Muscle of leg (tissue), 11 donors: ENCODE measurements around the gene ERICH2. TPM values are rescaled to one million over a fixed set of nuclear protein-coding genes. Genes with fewer than 3 reads are reported as not detected.
A peak's percentile ranks its signal among the peaks of the same experiment; 100 is the strongest.

Source experiments
- DNase-seq: peaks from one replicate; pipeline ENCODE4 v3.0.0; 2013
- H3K27ac ChIP-seq: one replicate; pipeline ENCODE4 v1.5.1; 2013; ENCODE audit warnings: mild to moderate bottlenecking, low read length, control low read depth
- H3K27me3 ChIP-seq: one replicate; pipeline ENCODE4 v1.6.1; 2013; ENCODE audit warnings: low read length; ENCODE audit not compliant: control insufficient read depth, insufficient read depth
- H3K36me3 ChIP-seq: one replicate; pipeline ENCODE4 v1.6.1; 2013; ENCODE audit warnings: low read length; ENCODE audit not compliant: control insufficient read depth, insufficient read depth
- H3K4me1 ChIP-seq: one replicate; pipeline ENCODE4 v1.6.1; 2013; ENCODE audit warnings: low read length; ENCODE audit not compliant: control insufficient read depth, insufficient read depth
- H3K4me3 ChIP-seq: one replicate; pipeline ENCODE4 v1.5.1; 2013; ENCODE audit warnings: low read length, control low read depth
- H3K9me3 ChIP-seq: replicated peaks from 2 replicates; pipeline ENCODE4 v1.6.1; 2013; ENCODE audit warnings: low read depth, low read length; ENCODE audit not compliant: control insufficient read depth
- WGBS: methylation state at CpG from one replicate; pipeline ENCODE4 v1.1.5; 2013; ENCODE audit warnings: missing lambda C conversion rate; ENCODE audit not compliant: insufficient coverage; 5-methylcytosine and 5-hydroxymethylcytosine counted together
- polyA plus RNA-seq, 8 donors: library from polyadenylated mRNA; unstranded; fragments of 120-200 nt; gene quantifications; one replicate each; pipeline versions ENCODE4 v1.2.1 to v1.2.3, GENCODE V29; 2013; ENCODE audit warnings: inconsistent platforms in 1 of 8, low replicate concordance in 1 of 8; ENCODE audit not compliant: insufficient read length in 8 of 8, insufficient read depth in 1 of 8
- total RNA-seq: library from RNA; stranded (reverse); fragments of 120-200 nt; gene quantifications from one replicate; pipeline ENCODE4 v1.2.4, GENCODE V29; 2013

ERICH2 gene
- total and polyA plus RNA-seq, 9 donors: 0.35 to 0.92 (median 0.72) TPM

GRCh38 chr2:170831115-170831514 is 60.9 kb downstream of the ERICH2 start:
- peaks cover 15% of the 10 kb centered on the region for H3K27me3 ChIP-seq

GRCh38 chr2:170836027-170836426 is 65.8 kb downstream of the ERICH2 start:
- H3K27me3 ChIP-seq: no peaks in the 10 kb centered on the region
- WGBS: no CpG with 5 or more reads among the region's 5 CpGs
- no peak overlapping the region for H3K4me3 ChIP-seq

More at GRCh38 chr2:170831115-170831514, 60.9 kb downstream of the ERICH2 start:
- H3K4me3 ChIP-seq: no peak overlapping the region
- H3K27ac ChIP-seq: no peak overlapping the region
- H3K36me3 ChIP-seq: no peaks in the 10 kb centered on the region
- no peaks in the 10 kb centered on the region for H3K9me3 ChIP-seq
- 100% methylated on average over 1 of the region's 4 CpGs for WGBS
- no peak for DNase-seq
- H3K4me1 ChIP-seq: no peaks in the 10 kb centered on the region

GRCh38 chr2:170840717-170841210 is 70.6 kb downstream of the ERICH2 start:
- H3K27me3 ChIP-seq: no peaks in the 10 kb centered on the region
- no peak for DNase-seq
- H3K36me3 ChIP-seq: no peaks in the 10 kb centered on the region
- H3K4me3 ChIP-seq: no peak overlapping the region
- H3K9me3 ChIP-seq: no peaks in the 10 kb centered on the region
- no peaks in the 10 kb centered on the region for H3K4me1 ChIP-seq
- 87% methylated on average over 3 of the region's 4 CpGs for WGBS
- no peak overlapping the region for H3K27ac ChIP-seq

More at GRCh38 chr2:170836027-170836426, 65.8 kb downstream of the ERICH2 start:
- Histone ChIP-seq H3K4me1 (no peaks in the 10 kb centered on the region), H3K36me3 (no peaks in the 10 kb centered on the region), H3K9me3 (no peaks in the 10 kb centered on the region), H3K27ac (no peak overlapping the region)
- DNase-seq: no peak

GRCh38 chr2:170842785-170843184 is 72.6 kb downstream of the ERICH2 start:
- 63% methylated on average over 1 of the region's 2 CpGs for WGBS
- DNase-seq: no peak
- no peaks in the 10 kb centered on the region for H3K4me1 ChIP-seq
- no peak overlapping the region for H3K4me3 ChIP-seq
- no peaks in the 10 kb centered on the region for H3K27me3 ChIP-seq
- no peaks in the 10 kb centered on the region for H3K9me3 ChIP-seq
- no peaks in the 10 kb centered on the region for H3K36me3 ChIP-seq
- H3K27ac ChIP-seq: no peak overlapping the region

- no peak overlapping the region for H3K4me3 ChIP-seq
- no CpG with 5 or more reads among the region's 2 CpGs for WGBS
- H3K36me3 ChIP-seq: no peaks in the 10 kb centered on the region
- no peaks in the 10 kb centered on the region for H3K9me3 ChIP-seq
- H3K27me3 ChIP-seq: no peaks in the 10 kb centered on the region
- H3K4me1 ChIP-seq: no peaks in the 10 kb centered on the region
- no peak overlapping the region for H3K27ac ChIP-seq
- DNase-seq: no peak
Measured at GRCh38 chr2:170843656-170844055, 73.5 kb downstream of the ERICH2 start.

GRCh38 chr2:170845343-170845742 is 75.2 kb downstream of the ERICH2 start:
- no peaks in the 10 kb centered on the region for H3K4me1 ChIP-seq
- no peak overlapping the region for H3K27ac ChIP-seq
- H3K4me3 ChIP-seq: no peak overlapping the region
- 72% methylated on average over 5 of the region's 10 CpGs for WGBS
- no peaks in the 10 kb centered on the region for H3K27me3 ChIP-seq
- DNase-seq: no peak
- H3K36me3 ChIP-seq: no peaks in the 10 kb centered on the region
- H3K9me3 ChIP-seq: no peaks in the 10 kb centered on the region

- Histone ChIP-seq H3K27ac (no peak overlapping the region), H3K27me3 (no peaks in the 10 kb centered on the region), H3K9me3 (no peaks in the 10 kb centered on the region), H3K4me3 (no peak overlapping the region), H3K36me3 (no peaks in the 10 kb centered on the region), H3K4me1 (no peaks in the 10 kb centered on the region)
- DNase-seq: peak; percentile 32
Measured at GRCh38 chr2:170846314-170846713, 76.1 kb downstream of the ERICH2 start.

- H3K27me3 ChIP-seq: no peaks in the 10 kb centered on the region
- no peak overlapping the region for H3K4me3 ChIP-seq
- no peaks in the 10 kb centered on the region for H3K9me3 ChIP-seq
- DNase-seq: no peak
- 43% methylated on average over 1 of the region's 4 CpGs for WGBS
- no peaks in the 10 kb centered on the region for H3K36me3 ChIP-seq
- H3K27ac ChIP-seq: no peak overlapping the region
- no peaks in the 10 kb centered on the region for H3K4me1 ChIP-seq
Measured at GRCh38 chr2:170847716-170848115, 77.5 kb downstream of the ERICH2 start.

Other genes starting within 250 kb of the ERICH2 start
- 5.0 TPM for gene SP5, start 55.0 kb upstream of the ERICH2 start, total RNA-seq
- 1 to 10 TPM; 1.3 to 8.7 (median 3.2) TPM for gene SP5, start 55.0 kb upstream of the ERICH2 start, polyA plus RNA-seq
- gene GAD1, start 46.5 kb downstream of the ERICH2 start, total RNA-seq: 0.35 TPM
- 1 to 10 TPM in 3 of 8 donors, under 1 TPM in 5; 0.28 to 1.5 (median 0.79) TPM for gene GAD1, start 46.5 kb downstream of the ERICH2 start, polyA plus RNA-seq
- 24.6 TPM for gene GORASP2, start 158.9 kb downstream of the ERICH2 start, total RNA-seq
- gene GORASP2, start 158.9 kb downstream of the ERICH2 start, polyA plus RNA-seq: 10 to 100 TPM; 60.9 to 84.6 (median 76.3) TPM